Measurements from ENCODE around the gene SPRR5. TPM values are rescaled to one million over a fixed set of nuclear protein-coding genes. Genes with fewer than 3 reads are reported as not detected.

The SPRR5 gene
- total and polyA plus RNA-seq, 9 of the 15 experiments (the other 6 are each of a cell fraction or from before 2014, with no cell fraction given): not detected

DNA sequence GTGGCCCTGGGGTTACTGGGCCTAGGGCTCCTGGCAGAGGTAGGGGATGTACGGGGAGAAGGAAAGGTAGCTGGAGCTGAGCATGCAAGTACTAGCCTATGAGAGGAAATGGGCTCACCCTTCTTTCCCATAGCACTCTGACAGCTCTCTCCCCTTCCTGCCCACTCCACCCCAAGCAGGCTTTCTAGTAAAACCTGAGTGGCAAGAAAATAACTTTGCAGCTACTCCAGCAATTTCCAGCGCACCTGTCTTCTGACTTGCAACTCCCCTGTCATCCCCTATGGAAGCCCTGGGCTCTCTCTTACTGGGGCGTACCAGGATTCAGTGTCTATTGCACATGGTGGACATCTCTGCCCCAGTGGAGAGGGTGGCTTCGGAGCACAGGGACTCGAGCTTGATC is 45.4 kb upstream of the SPRR5 start:
- intact Hi-C loops (cut with micrococcal nuclease) (no loop called here), in situ Hi-C loops (cut with MboI) (no loop called here)
- no peaks in the 10 kb centered on the region for H3K4me1 ChIP-seq (replicated peaks in 1 of 2; ENCODE audit: control insufficient read depth in 2 of 2, insufficient read depth in 2 of 2, low read length in 2 of 2)
- 0% methylated on average over 5 of the region's 5 CpGs for WGBS (ENCODE audit: insufficient coverage, low coverage, missing lambda C conversion rate)
- FAIRE-seq: no peak
- no peak overlapping the region for H3K9ac ChIP-seq (ENCODE audit: insufficient read depth in 1 of 2, low read depth in 2 of 2, low read length in 2 of 2)
- H3K27ac ChIP-seq (ENCODE audit: extremely low read depth, low read depth, low read length): no peak overlapping the region
- H3K4me3 ChIP-seq: no peak overlapping the region
- no peak overlapping the region for H2AFZ ChIP-seq (ENCODE audit: low read depth, low read length)
- 0 out of 5 replicates have a peak, but pooled peaks cover 0 to 4% of the 10 kb centered on the region in 2 experiments for H3K27me3 ChIP-seq (ENCODE audit: control insufficient read depth in 2 of 2, insufficient read depth in 2 of 2, low read length in 2 of 2)
- ATAC-seq: no peak
- ChIA-PET CTCF (ENCODE audit: low intra/inter-chr PET ratio) (no interaction called here), POLR2A (no interaction called here)
- H3K9me3 ChIP-seq (replicated peaks; ENCODE audit: control insufficient read depth, insufficient read depth, low read depth, low read length): no peaks in the 10 kb centered on the region
- H3K36me3 ChIP-seq (ENCODE audit: control insufficient read depth, insufficient read depth, low read length): no peaks in the 10 kb centered on the region
- H3K9me1 ChIP-seq (ENCODE audit: control insufficient read depth, insufficient read depth, low read length): no peaks in the 10 kb centered on the region
- H4K20me1 ChIP-seq (replicated peaks; ENCODE audit: control insufficient read depth, insufficient read depth, low read length): no peaks in the 10 kb centered on the region
- no TSS peak for BruUV-seq (replicated peaks)
- no peak overlapping the region for H3K4me2 ChIP-seq (ENCODE audit: insufficient read depth, low read length)
- DNase-seq (ENCODE audit: extremely low read depth in 1 of 4, low spot score in 3 of 4): no peak
- no peaks in the 10 kb centered on the region for H3K79me2 ChIP-seq (ENCODE audit: control insufficient read depth, insufficient read depth, low read length)
- TF ChIP-seq SMARCB1 (IDR thresholded peaks at IDR 0.05; ENCODE audit: insufficient read length, low read depth) (no peak), BMI1 (IDR thresholded peaks at IDR 0.05; ENCODE audit: low read length) (no peak), MTA1 (IDR thresholded peaks at IDR 0.05; ENCODE audit: borderline replicate concordance) (no peak), HLTF (IDR thresholded peaks at IDR 0.05) (no peak), NRF1 (conservative IDR thresholded peaks at IDR 0.05 in 1 of 2, IDR thresholded peaks at IDR 0.05 in 1 of 2) (no peak), POU5F1 (IDR thresholded peaks at IDR 0.05; ENCODE audit: borderline replicate concordance, low read depth, low read length, partially characterized antibody) (no peak)
- TF ChIP-seq, protein P1, sequence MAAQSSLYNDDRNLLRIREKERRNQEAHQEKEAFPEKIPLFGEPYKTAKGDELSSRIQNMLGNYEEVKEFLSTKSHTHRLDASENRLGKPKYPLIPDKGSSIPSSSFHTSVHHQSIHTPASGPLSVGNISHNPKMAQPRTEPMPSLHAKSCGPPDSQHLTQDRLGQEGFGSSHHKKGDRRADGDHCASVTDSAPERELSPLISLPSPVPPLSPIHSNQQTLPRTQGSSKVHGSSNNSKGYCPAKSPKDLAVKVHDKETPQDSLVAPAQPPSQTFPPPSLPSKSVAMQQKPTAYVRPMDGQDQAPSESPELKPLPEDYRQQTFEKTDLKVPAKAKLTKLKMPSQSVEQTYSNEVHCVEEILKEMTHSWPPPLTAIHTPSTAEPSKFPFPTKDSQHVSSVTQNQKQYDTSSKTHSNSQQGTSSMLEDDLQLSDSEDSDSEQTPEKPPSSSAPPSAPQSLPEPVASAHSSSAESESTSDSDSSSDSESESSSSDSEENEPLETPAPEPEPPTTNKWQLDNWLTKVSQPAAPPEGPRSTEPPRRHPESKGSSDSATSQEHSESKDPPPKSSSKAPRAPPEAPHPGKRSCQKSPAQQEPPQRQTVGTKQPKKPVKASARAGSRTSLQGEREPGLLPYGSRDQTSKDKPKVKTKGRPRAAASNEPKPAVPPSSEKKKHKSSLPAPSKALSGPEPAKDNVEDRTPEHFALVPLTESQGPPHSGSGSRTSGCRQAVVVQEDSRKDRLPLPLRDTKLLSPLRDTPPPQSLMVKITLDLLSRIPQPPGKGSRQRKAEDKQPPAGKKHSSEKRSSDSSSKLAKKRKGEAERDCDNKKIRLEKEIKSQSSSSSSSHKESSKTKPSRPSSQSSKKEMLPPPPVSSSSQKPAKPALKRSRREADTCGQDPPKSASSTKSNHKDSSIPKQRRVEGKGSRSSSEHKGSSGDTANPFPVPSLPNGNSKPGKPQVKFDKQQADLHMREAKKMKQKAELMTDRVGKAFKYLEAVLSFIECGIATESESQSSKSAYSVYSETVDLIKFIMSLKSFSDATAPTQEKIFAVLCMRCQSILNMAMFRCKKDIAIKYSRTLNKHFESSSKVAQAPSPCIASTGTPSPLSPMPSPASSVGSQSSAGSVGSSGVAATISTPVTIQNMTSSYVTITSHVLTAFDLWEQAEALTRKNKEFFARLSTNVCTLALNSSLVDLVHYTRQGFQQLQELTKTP (IDR thresholded peaks at IDR 0.05; ENCODE audit: low read depth in 1 of 2, partially characterized antibody in 2 of 2): no peak
- TF ChIP-seq, protein P2, sequence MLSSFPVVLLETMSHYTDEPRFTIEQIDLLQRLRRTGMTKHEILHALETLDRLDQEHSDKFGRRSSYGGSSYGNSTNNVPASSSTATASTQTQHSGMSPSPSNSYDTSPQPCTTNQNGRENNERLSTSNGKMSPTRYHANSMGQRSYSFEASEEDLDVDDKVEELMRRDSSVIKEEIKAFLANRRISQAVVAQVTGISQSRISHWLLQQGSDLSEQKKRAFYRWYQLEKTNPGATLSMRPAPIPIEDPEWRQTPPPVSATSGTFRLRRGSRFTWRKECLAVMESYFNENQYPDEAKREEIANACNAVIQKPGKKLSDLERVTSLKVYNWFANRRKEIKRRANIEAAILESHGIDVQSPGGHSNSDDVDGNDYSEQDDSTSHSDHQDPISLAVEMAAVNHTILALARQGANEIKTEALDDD (IDR thresholded peaks at IDR 0.05): no peak
- TF ChIP-seq, protein P3, sequence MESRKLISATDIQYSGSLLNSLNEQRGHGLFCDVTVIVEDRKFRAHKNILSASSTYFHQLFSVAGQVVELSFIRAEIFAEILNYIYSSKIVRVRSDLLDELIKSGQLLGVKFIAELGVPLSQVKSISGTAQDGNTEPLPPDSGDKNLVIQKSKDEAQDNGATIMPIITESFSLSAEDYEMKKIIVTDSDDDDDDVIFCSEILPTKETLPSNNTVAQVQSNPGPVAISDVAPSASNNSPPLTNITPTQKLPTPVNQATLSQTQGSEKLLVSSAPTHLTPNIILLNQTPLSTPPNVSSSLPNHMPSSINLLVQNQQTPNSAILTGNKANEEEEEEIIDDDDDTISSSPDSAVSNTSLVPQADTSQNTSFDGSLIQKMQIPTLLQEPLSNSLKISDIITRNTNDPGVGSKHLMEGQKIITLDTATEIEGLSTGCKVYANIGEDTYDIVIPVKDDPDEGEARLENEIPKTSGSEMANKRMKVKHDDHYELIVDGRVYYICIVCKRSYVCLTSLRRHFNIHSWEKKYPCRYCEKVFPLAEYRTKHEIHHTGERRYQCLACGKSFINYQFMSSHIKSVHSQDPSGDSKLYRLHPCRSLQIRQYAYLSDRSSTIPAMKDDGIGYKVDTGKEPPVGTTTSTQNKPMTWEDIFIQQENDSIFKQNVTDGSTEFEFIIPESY (CRISPR knock-in tag; IDR thresholded peaks at IDR 0.05): no peak
- TF ChIP-seq, protein P4, sequence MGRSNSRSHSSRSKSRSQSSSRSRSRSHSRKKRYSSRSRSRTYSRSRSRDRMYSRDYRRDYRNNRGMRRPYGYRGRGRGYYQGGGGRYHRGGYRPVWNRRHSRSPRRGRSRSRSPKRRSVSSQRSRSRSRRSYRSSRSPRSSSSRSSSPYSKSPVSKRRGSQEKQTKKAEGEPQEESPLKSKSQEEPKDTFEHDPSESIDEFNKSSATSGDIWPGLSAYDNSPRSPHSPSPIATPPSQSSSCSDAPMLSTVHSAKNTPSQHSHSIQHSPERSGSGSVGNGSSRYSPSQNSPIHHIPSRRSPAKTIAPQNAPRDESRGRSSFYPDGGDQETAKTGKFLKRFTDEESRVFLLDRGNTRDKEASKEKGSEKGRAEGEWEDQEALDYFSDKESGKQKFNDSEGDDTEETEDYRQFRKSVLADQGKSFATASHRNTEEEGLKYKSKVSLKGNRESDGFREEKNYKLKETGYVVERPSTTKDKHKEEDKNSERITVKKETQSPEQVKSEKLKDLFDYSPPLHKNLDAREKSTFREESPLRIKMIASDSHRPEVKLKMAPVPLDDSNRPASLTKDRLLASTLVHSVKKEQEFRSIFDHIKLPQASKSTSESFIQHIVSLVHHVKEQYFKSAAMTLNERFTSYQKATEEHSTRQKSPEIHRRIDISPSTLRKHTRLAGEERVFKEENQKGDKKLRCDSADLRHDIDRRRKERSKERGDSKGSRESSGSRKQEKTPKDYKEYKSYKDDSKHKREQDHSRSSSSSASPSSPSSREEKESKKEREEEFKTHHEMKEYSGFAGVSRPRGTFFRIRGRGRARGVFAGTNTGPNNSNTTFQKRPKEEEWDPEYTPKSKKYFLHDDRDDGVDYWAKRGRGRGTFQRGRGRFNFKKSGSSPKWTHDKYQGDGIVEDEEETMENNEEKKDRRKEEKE (IDR thresholded peaks at IDR 0.05; ENCODE audit: borderline replicate concordance in 1 of 2, control insufficient read depth in 1 of 2, low read depth in 2 of 2, low read length in 1 of 2): no peak
- TF ChIP-seq, protein P5, sequence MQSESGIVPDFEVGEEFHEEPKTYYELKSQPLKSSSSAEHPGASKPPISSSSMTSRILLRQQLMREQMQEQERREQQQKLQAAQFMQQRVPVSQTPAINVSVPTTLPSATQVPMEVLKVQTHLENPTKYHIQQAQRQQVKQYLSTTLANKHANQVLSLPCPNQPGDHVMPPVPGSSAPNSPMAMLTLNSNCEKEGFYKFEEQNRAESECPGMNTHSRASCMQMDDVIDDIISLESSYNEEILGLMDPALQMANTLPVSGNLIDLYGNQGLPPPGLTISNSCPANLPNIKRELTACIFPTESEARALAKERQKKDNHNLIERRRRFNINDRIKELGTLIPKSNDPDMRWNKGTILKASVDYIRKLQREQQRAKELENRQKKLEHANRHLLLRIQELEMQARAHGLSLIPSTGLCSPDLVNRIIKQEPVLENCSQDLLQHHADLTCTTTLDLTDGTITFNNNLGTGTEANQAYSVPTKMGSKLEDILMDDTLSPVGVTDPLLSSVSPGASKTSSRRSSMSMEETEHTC (IDR thresholded peaks at IDR 0.05): no peak

All from K562 (cell line).